ENCODE data around the gene SLC15A3. TPM values are rescaled to one million over a fixed set of nuclear protein-coding genes. Genes with fewer than 3 reads are reported as not detected.

The SLC15A3 gene
- total RNA-seq, 2 donors from 2014 or later, result 2.0 to 6.2 TPM

GRCh38 chr11:60984149-60984548 is 32.2 kb upstream of the SLC15A3 start:
- Histone ChIP-seq H3K27ac (no peak overlapping the region), H3K4me3 (no peak overlapping the region), H3K36me3 (replicated peaks in 1 of 2; ENCODE audit: insufficient read depth in 1 of 2, low read depth in 2 of 2) (no peaks in the 10 kb centered on the region), H3K4me1 (peaks cover 6% of the 10 kb centered on the region), H3K9me3 (no peaks in the 10 kb centered on the region), H3K27me3 (no peaks in the 10 kb centered on the region)
- intact Hi-C loops (cut with DNase I), result no loop called here
- DNase-seq, result no peak
- TF ChIP-seq POLR2A (IDR thresholded peaks at IDR 0.05) (no peak), CTCF (IDR thresholded peaks at IDR 0.05) (no peak)
- ATAC-seq, result no peak
- 60 to 68% methylated on average over 6 of the region's 6 CpGs for WGBS, 2 donors

- TF ChIP-seq POLR2A (IDR thresholded peaks at IDR 0.05), result no peak
- no peak for TF ChIP-seq CTCF (IDR thresholded peaks at IDR 0.05)
- Histone ChIP-seq H3K4me3 (no peak overlapping the region), H3K27me3 (no peaks in the 10 kb centered on the region), H3K27ac (no peak overlapping the region), H3K9me3 (no peaks in the 10 kb centered on the region), H3K36me3 (replicated peaks in 1 of 2; ENCODE audit: insufficient read depth in 1 of 2, low read depth in 2 of 2) (no peaks in the 10 kb centered on the region), H3K4me1 (peaks cover 6% of the 10 kb centered on the region)
- intact Hi-C loops (cut with DNase I), result no loop called here
- ATAC-seq (no peak), DNase-seq (no peak)
- WGBS, 2 donors, result 85 to 86% methylated on average over 7 to 8 of the region's 8 CpGs
Measured at GRCh38 chr11:60982184-60982583, 30.2 kb upstream of the SLC15A3 start.

- DNase-seq (no peak), ATAC-seq (no peak)
- 93 to 100% methylated on average over 1 to 11 of the region's 12 CpGs for WGBS, 2 donors
- no peaks in the 10 kb centered on the region for H3K27me3 ChIP-seq
- H3K9me3 ChIP-seq, result no peaks in the 10 kb centered on the region
- peaks cover 4% of the 10 kb centered on the region for H3K4me1 ChIP-seq
- H3K4me3 ChIP-seq, result no peak overlapping the region
- no peaks in the 10 kb centered on the region for H3K36me3 ChIP-seq (replicated peaks in 1 of 2; ENCODE audit: insufficient read depth in 1 of 2, low read depth in 2 of 2)
- H3K27ac ChIP-seq, result no peak overlapping the region
- intact Hi-C loops (cut with DNase I), result no loop called here
- TF ChIP-seq POLR2A (IDR thresholded peaks at IDR 0.05), result no peak
- no peak for TF ChIP-seq CTCF (IDR thresholded peaks at IDR 0.05)
Measured at GRCh38 chr11:60981515-60981914, 29.5 kb upstream of the SLC15A3 start.

- no peak overlapping the region for H3K27ac ChIP-seq
- no peak for ATAC-seq
Measured at GRCh38 chr11:60978546-60979380, 26.8 kb upstream of the SLC15A3 start.

More at GRCh38 chr11:60978546-60979380, 26.8 kb upstream of the SLC15A3 start:
- TF ChIP-seq POLR2A (IDR thresholded peaks at IDR 0.05) (no peak), CTCF (IDR thresholded peaks at IDR 0.05) (no peak)
- intact Hi-C loops (cut with DNase I), result no loop called here
- 84 to 90% methylated on average over 7 to 10 of the region's 10 CpGs for WGBS, 2 donors
- DNase-seq, result no peak
- Histone ChIP-seq H3K4me1 (no peaks in the 10 kb centered on the region), H3K27me3 (no peaks in the 10 kb centered on the region), H3K4me3 (no peak overlapping the region), H3K36me3 (replicated peaks in 1 of 2; ENCODE audit: insufficient read depth in 1 of 2, low read depth in 2 of 2) (no peaks in the 10 kb centered on the region), H3K9me3 (no peaks in the 10 kb centered on the region)
